ENCODE data around the gene GRXCR2.

Gene GRXCR2

GRCh38 chr5:145834917-145835847 is 37.6 kb downstream of the GRXCR2 start, which contains the start of gene PRELID2:
Gene PRELID2 (minus strand): TSS chr5:145835342. CDS start chr5:145835251, 91 bp downstream.
- DNase-seq = peak; percentile 62

- DNase-seq = no peak
Measured at GRCh38 chr5:145834554-145834916, 38.3 kb downstream of the GRXCR2 start.

DNA sequence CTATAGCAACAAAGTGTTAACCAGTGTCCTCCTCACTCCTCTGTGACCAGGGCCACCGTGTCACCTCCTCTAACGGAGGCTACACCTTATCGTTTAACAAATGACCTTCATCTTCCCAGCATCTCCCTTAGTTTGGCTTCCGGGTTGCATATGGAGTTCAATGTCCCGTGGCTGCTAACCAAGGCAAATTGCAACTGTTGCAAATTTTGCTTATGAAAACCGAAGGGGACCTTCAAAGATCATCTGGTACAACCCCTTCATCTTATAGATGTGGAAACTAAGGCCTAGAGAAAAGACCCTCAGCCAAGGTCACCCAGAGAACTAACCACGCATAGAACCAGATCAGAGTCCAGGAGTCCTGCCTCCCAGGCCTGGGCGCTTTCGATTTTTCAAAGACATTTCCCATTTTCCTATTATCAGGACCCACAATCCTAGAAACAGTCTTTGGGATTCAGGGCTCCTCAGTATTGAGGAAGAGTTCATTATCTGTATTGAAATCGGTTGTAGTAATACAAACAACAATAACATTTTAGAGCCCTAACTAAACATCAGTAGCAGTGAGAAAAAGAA is 39.1 kb downstream of the GRXCR2 start:
- no peak for DNase-seq

GRCh38 chr5:145830594-145830993 is 42.2 kb downstream of the GRXCR2 start:
- no peak for DNase-seq

- no peak for DNase-seq
Measured at GRCh38 chr5:145829708-145830361, 43.0 kb downstream of the GRXCR2 start.

DNA sequence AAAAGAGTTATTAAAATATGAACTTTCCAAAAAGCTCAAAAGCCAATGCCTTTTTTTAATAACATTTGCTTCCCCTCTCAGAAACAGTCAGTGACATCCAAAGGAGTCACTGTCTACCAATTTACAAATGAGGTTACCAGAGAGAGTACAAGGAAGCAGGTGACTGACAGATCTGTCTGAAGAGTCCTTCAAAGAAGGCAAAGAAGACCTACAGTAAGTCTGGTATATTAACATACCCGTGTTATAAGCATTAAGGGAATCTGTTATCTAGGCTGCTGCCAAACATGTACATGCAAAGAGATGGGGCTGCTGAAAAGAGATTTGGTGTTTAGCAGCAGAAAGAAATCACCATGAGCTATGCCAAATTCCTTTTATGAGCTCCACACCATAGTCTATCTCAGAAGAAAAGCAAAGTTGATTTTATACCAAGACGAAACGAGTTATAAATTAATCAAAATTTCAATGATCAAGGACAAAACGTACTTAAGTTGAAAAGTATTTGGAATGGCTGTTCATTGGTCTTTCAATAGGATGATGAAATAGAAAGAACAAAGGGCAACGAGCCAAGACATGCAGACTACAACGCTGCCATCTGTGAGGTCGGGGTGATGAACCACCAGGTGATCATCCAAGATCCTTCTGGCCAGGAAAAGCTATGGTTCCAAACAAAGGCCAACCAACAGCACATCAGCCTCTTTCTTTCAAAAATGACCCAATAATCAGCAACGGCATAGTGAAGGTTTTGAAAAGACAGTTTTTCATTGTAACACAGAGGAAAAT is 45.7 kb downstream of the GRXCR2 start:
- DNase-seq = no peak

- DNase-seq = peak; percentile 49
Measured at GRCh38 chr5:145825751-145826180, 47.0 kb downstream of the GRXCR2 start.

- DNase-seq = no peak
Measured at GRCh38 chr5:145824040-145824439, 48.8 kb downstream of the GRXCR2 start.

DNA sequence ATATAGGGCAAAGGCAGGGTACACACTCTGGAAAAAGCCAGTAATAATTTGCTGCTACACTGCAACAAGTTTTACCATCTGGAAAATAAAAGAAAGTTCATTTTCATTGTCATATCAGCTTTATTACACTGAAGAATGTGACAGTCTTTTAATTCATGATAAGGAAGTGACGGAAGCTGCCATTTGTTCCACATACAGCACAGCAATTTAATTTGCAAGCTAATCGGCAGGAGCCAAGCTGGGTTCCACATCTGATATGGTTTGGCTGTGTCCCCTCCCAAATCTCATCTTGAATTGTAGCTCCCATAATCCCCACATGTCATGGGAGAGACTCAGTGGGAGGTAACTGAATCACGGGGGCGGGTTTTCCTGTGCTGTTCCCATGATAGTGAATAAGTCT is 54.2 kb downstream of the GRXCR2 start:
- no peak for DNase-seq

DNA sequence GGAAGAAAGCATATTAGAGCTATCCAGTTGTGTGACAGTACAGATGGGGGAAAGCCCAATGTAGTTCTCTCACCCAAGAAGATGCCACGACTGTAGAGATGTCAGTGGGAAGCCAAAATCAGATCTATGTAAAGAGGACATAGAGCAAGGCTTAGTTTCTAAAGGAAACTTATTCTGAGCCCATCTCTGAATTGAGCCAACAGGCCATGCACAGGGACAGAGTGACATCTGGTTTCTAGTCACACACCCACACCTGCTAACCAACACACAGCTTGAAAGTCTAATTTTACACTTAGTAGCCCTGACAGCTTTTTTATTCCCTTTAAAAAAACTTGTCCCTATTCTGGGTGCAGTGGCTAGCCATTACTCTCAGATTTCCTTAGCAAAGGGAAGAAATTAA is 59.9 kb downstream of the GRXCR2 start:
- no peak for DNase-seq

- DNase-seq = no peak
Measured at GRCh38 chr5:145811834-145812625, 60.8 kb downstream of the GRXCR2 start.
